WI38 (cell line): ENCODE measurements around the gene PDZD7.

Experiments
- H3K4me3 ChIP-seq: 2 replicates; pipeline ENCODE4 v1.5.1; 2011; ENCODE audit warnings: low read depth, mild to moderate bottlenecking, control low read depth, low read length
- TF ChIP-seq, protein P1 (sequence below): IDR thresholded peaks from 2 replicates; pipeline ENCODE4 v1.5.1; 2012; ENCODE audit warnings: low read depth, mild to moderate bottlenecking, control low read depth, low read length

Gene PDZD7

DNA sequence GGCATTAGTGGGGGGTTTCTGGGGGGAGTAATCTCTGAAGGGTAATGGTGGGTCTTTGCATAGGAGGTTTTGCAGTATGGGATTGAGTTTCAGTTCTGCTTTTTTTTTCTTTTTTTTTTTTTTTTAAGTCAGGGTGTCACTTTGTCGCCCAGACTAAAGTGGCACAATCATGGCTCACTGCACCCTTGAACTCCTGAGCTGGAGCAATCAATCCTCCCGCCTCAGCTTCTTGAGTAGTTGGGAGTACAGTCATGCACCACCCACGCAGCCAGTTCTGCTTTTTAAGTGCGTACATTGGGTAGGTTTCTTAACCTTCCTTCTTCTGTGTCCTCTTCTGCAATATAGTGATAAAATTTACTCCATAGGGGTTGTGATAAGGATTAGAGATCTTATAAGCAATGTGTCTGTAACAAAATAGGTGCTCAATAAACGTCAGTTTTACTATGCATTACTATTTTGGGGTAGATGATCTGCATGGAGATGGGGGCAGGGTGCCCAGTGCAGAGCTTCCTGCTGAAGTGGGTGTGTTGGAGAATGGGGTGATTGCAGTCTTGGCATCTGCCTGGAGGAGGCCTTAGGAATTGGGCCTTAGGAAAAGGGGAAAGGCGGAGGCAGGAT is 40.4 kb upstream of the PDZD7 start:
- no peak overlapping the region for H3K4me3 ChIP-seq
- TF ChIP-seq, protein P1, sequence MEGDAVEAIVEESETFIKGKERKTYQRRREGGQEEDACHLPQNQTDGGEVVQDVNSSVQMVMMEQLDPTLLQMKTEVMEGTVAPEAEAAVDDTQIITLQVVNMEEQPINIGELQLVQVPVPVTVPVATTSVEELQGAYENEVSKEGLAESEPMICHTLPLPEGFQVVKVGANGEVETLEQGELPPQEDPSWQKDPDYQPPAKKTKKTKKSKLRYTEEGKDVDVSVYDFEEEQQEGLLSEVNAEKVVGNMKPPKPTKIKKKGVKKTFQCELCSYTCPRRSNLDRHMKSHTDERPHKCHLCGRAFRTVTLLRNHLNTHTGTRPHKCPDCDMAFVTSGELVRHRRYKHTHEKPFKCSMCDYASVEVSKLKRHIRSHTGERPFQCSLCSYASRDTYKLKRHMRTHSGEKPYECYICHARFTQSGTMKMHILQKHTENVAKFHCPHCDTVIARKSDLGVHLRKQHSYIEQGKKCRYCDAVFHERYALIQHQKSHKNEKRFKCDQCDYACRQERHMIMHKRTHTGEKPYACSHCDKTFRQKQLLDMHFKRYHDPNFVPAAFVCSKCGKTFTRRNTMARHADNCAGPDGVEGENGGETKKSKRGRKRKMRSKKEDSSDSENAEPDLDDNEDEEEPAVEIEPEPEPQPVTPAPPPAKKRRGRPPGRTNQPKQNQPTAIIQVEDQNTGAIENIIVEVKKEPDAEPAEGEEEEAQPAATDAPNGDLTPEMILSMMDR = no peak

DNA sequence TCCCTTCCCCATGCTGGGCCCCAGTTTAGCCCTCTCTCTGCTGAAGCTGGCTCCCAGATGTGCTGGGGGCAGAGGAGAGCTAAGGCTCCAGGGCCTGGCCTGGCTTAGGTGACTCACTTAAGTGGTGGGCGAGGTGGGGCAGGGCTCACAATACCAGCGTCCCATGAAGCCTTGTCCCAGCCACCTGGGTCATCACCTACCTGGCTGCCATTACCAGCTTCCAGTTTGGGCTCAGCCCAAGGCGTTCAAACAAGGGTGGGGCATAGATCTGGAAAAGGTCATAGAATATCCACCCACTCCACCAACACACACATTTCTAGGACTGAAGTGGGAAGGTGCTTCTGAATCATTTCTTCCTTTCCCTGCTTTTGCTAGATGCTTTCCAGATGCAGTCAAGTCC is 39.2 kb upstream of the PDZD7 start:
- TF ChIP-seq, protein P1 = no peak

DNA sequence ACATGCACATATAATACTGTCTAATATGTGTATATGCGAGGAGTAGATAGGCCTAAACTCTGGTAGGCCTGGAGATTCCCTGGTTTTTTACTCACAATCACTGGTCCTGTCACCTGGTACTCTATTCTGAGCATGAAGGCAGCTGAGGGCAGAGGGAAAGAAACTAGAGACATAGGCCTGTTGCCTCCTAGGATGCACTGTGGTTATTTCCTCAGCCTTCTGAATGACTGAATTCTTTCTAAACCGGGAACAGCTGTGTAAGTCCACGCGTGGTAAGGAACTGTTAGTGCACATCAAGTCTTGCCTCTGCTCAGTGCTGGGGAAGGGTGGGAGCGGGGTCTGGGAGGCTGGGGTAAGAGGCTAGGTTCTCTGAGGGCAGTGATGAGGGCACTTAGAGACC is 38.5 kb upstream of the PDZD7 start:
- TF ChIP-seq, protein P1 = no peak
- no peak overlapping the region for H3K4me3 ChIP-seq

More for the DNA sequence above, 39.2 kb upstream of the PDZD7 start:
- no peak overlapping the region for H3K4me3 ChIP-seq

DNA sequence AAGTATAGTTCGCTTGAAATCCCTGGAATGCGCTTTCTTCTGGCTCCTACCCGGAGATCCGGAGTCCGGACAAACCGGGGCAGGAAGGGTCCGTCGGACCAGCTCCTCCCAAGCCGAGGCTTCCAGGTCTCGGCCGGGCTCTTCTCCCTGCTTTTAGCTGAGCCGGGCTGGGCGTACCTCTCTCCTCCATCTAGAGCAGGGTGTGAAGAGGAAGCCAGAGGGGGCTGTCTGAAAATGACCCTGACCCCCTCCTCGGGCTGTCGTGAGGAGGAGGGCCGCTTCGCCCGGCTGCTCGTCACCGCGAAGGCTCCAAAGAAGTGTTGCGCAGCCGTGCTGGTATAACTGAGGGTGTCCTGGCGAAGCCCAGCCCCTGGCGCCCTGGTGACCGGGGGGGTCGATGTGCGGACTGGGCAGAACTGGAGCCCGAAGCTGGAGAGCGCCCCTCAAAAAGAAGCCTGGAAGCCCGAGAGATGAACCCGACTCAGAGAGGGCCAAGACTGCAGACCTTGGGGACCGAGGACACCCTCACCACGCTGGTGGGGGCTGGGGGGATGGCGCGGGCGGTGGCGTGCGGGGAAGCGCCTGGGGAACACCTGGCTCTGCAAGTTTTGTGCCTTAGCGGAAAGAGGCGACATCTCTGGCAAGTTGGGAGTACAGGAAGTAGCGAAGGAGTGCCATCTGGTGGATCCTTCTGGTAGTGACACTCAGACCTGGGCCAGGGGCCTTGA is 36.6 kb upstream of the PDZD7 start:
- TF ChIP-seq, protein P1 = peak; percentile 72
- peak overlapping the region; percentile 64 for H3K4me3 ChIP-seq

DNA sequence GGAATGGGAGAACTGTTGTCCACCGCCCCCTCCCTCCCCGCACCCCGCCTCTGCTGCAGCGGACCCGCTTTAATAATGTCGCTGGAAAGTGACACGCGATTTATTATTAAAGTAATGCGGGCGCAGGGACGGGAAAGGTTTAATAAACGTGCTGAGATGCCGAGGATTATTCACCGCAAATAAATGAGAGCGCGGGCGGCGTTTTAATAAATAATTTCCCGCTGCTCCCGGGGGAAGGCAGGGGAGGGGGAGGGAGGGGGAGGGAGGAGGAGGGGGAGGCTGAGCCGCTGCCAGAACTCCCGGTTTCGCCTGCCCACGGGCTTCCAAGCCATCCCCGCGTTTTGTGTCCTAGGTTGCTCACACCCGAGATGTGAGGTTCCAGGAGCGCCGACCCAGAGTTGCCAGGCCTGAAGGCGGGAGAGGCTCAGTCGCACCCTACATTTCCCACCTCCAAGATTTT is 36.0 kb upstream of the PDZD7 start:
- TF ChIP-seq, protein P1 = no peak
- H3K4me3 ChIP-seq = peak overlapping the region; percentile 64

DNA sequence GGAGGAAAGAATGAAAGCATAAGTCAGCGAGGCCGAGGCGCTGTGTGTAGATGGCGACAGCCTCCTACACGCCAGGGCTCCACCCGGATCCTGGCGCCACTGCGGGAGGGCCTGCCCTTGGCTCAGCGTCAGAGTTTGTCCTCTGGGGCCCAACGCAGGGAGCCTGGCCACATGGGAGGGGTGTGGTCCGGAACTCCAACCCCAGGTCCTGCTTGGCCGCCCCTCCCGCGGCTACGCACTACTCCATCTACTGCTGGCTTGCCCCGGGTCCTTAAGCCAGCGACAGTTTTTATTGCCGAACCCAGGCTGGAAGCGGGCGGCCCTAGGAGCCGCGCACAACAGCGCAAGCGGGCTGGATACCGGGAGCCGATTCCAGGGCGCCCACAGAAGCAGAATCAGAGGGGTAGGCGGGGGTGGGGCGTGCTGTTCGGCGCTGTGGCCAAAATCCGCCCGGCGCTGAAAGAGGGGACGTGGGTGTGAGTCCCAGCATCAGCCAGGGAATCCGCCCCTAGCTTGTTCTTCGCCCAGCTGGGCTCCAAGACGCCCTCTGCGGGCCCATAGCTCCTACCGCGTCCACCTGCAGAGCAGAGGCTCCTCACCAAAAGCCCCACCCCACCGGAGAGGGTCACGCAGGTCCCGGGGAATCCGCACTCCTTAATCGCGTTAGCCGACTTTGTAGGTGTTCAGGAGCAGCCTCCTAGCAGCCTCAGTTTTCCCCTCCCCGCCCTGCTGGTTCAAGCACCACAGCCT is 35.4 kb upstream of the PDZD7 start:
- H3K4me3 ChIP-seq = peak overlapping the region; percentile 64

More for the DNA sequence above, 35.4 kb upstream of the PDZD7 start:
- TF ChIP-seq, protein P1 = peak; percentile 41
